ENCODE data around the gene HOOK2. TPM values are rescaled to one million over a fixed set of nuclear protein-coding genes. Genes with fewer than 3 reads are reported as not detected.

Gene HOOK2
- total and polyA plus RNA-seq, 2 of the 13 experiments (the other 11 are each of a cell fraction or from before 2014, with no cell fraction given) = 9.2 to 12.9 TPM

DNA sequence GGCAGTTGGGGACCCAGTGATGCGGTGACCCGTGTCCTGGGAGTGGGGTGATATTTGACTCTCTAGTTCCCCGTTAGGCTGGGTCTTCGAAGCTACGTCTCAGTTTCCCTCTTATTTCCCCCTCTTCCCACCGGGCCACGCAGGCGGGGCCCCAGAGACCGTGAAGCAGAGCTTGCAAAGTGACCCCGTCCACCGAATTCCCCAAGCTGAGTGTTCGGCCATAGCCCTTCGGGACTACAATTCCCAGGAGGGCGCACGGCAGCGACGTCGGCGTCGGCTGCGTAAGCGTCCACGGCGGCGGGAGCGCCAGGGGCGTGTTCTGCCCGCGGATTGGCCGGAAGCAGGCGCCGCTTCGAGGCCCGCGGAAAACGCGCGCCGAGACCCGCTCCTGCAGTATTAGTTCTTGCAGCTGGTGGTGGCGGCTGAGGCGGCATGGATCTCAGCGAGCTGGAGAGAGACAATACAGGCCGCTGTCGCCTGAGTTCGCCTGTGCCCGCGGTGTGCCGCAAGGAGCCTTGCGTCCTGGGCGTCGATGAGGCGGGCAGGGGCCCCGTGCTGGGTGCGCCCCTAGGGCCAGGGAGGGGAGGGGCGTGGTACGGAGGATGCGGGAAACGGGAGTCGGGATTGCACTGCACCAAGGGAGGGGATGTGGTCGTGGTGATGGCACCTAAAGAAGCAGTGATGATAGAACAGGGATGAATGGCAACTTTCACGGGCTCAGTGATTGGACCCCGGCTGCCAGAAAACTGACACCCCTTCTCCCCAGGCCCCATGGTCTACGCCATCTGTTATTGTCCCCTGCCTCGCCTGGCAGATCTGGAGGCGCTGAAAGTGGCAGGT, 31.1 kb upstream of the HOOK2 start, which contains the start of gene RNASEH2A (continued):
- TF ChIP-seq ATAD3A (CRISPR knock-in tag; IDR thresholded peaks at IDR 0.05) (no peak), MATR3 (CRISPR knock-in tag; IDR thresholded peaks at IDR 0.05) (no peak), ZFP1 (CRISPR knock-in tag; IDR thresholded peaks at IDR 0.05) (0 out of 2 replicates have a peak, but pooled peaks have one; percentile 23), AKAP8 (CRISPR knock-in tag; IDR thresholded peaks at IDR 0.05) (no peak), ZNF841 (CRISPR knock-in tag; IDR thresholded peaks at IDR 0.05; ENCODE audit: borderline replicate concordance) (no peak), PHF20 (CRISPR knock-in tag; IDR thresholded peaks at IDR 0.05) (peak; percentile 85), FOXO1 (CRISPR knock-in tag; IDR thresholded peaks at IDR 0.05) (peak; percentile 24; the same call in 1 of the 2 replicates), AGO2 (optimal IDR thresholded peaks at IDR 0.05; ENCODE audit: low read depth, low read length) (no peak), NFKB2 (CRISPR knock-in tag; IDR thresholded peaks at IDR 0.05; ENCODE audit: borderline replicate concordance) (peak; percentile 87; the same call in 1 of the 2 replicates), NFIC (IDR thresholded peaks at IDR 0.05; ENCODE audit: low read length) (no peak), ZNF326 (CRISPR knock-in tag; IDR thresholded peaks at IDR 0.05; ENCODE audit: borderline replicate concordance) (no peak)
- TF ChIP-seq, protein P1, sequence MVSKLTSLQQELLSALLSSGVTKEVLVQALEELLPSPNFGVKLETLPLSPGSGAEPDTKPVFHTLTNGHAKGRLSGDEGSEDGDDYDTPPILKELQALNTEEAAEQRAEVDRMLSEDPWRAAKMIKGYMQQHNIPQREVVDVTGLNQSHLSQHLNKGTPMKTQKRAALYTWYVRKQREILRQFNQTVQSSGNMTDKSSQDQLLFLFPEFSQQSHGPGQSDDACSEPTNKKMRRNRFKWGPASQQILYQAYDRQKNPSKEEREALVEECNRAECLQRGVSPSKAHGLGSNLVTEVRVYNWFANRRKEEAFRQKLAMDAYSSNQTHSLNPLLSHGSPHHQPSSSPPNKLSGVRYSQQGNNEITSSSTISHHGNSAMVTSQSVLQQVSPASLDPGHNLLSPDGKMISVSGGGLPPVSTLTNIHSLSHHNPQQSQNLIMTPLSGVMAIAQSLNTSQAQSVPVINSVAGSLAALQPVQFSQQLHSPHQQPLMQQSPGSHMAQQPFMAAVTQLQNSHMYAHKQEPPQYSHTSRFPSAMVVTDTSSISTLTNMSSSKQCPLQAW (CRISPR knock-in tag; IDR thresholded peaks at IDR 0.05) = no peak; the same call in 1 of the 2 replicates
- TF ChIP-seq, protein P2, sequence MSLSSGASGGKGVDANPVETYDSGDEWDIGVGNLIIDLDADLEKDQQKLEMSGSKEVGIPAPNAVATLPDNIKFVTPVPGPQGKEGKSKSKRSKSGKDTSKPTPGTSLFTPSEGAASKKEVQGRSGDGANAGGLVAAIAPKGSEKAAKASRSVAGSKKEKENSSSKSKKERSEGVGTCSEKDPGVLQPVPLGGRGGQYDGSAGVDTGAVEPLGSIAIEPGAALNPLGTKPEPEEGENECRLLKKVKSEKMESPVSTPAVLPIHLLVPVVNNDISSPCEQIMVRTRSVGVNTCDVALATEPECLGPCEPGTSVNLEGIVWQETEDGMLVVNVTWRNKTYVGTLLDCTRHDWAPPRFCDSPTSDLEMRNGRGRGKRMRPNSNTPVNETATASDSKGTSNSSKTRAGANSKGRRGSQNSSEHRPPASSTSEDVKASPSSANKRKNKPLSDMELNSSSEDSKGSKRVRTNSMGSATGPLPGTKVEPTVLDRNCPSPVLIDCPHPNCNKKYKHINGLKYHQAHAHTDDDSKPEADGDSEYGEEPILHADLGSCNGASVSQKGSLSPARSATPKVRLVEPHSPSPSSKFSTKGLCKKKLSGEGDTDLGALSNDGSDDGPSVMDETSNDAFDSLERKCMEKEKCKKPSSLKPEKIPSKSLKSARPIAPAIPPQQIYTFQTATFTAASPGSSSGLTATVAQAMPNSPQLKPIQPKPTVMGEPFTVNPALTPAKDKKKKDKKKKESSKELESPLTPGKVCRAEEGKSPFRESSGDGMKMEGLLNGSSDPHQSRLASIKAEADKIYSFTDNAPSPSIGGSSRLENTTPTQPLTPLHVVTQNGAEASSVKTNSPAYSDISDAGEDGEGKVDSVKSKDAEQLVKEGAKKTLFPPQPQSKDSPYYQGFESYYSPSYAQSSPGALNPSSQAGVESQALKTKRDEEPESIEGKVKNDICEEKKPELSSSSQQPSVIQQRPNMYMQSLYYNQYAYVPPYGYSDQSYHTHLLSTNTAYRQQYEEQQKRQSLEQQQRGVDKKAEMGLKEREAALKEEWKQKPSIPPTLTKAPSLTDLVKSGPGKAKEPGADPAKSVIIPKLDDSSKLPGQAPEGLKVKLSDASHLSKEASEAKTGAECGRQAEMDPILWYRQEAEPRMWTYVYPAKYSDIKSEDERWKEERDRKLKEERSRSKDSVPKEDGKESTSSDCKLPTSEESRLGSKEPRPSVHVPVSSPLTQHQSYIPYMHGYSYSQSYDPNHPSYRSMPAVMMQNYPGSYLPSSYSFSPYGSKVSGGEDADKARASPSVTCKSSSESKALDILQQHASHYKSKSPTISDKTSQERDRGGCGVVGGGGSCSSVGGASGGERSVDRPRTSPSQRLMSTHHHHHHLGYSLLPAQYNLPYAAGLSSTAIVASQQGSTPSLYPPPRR (CRISPR knock-in tag; IDR thresholded peaks at IDR 0.05; ENCODE audit: borderline replicate concordance) = peak; percentile 48; the same call in 1 of the 2 replicates
- TF ChIP-seq, protein P3, sequence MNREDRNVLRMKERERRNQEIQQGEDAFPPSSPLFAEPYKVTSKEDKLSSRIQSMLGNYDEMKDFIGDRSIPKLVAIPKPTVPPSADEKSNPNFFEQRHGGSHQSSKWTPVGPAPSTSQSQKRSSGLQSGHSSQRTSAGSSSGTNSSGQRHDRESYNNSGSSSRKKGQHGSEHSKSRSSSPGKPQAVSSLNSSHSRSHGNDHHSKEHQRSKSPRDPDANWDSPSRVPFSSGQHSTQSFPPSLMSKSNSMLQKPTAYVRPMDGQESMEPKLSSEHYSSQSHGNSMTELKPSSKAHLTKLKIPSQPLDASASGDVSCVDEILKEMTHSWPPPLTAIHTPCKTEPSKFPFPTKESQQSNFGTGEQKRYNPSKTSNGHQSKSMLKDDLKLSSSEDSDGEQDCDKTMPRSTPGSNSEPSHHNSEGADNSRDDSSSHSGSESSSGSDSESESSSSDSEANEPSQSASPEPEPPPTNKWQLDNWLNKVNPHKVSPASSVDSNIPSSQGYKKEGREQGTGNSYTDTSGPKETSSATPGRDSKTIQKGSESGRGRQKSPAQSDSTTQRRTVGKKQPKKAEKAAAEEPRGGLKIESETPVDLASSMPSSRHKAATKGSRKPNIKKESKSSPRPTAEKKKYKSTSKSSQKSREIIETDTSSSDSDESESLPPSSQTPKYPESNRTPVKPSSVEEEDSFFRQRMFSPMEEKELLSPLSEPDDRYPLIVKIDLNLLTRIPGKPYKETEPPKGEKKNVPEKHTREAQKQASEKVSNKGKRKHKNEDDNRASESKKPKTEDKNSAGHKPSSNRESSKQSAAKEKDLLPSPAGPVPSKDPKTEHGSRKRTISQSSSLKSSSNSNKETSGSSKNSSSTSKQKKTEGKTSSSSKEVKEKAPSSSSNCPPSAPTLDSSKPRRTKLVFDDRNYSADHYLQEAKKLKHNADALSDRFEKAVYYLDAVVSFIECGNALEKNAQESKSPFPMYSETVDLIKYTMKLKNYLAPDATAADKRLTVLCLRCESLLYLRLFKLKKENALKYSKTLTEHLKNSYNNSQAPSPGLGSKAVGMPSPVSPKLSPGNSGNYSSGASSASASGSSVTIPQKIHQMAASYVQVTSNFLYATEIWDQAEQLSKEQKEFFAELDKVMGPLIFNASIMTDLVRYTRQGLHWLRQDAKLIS (CRISPR knock-in tag; IDR thresholded peaks at IDR 0.05) = no peak

Measured in HepG2 (cell line).